Neural cell (in vitro differentiated cells): ENCODE data around the gene AANAT. TPM values are rescaled to one million over a fixed set of nuclear protein-coding genes. Genes with fewer than 3 reads are reported as not detected.

Experiments used
- H2AFZ ChIP-seq: fragments of 200-600, 300-800 bp; sonication (generic), shearing (Covaris generic); 2 replicates; pipeline ENCODE4 v1.6.0; 2014; ENCODE audit warnings: low read depth, mild to moderate bottlenecking, antibody characterized with exemption, low read length, moderate library complexity
- H3F3A ChIP-seq: fragments of 200-600 bp; shearing (Covaris generic); 2 replicates; pipeline ENCODE4 v1.6.1; 2016; ENCODE audit warnings: mild to moderate bottlenecking, moderate library complexity, mixed read lengths, antibody characterized with exemption, low read length; ENCODE audit not compliant: insufficient read depth, poor library complexity, severe bottlenecking
- H3K27ac ChIP-seq: fragments of 200-600, 300-800 bp; sonication (generic), shearing (Covaris generic); 2 replicates; pipeline ENCODE4 v1.5.1; 2014; ENCODE audit warnings: mild to moderate bottlenecking, low read length, moderate library complexity
- H3K27me3 ChIP-seq: fragments of 300-800, 200-600 bp; sonication (generic), shearing (Covaris generic); 2 replicates; pipeline ENCODE4 v1.6.0; 2014; ENCODE audit warnings: mild to moderate bottlenecking, low read depth, low read length, moderate library complexity; ENCODE audit not compliant: insufficient read depth
- H3K36me3 ChIP-seq: fragments of 300-800, 200-600 bp; sonication (generic), shearing (Covaris generic); 2 replicates; pipeline ENCODE4 v1.5.1; 2014; ENCODE audit warnings: mild to moderate bottlenecking, antibody characterized with exemption, low read length, moderate library complexity; ENCODE audit not compliant: insufficient read depth
- H3K4me2 ChIP-seq: fragments of 300-800, 200-600 bp; sonication (generic), shearing (Covaris generic); 2 replicates; pipeline ENCODE4 v1.6.0; 2014; ENCODE audit warnings: mild to moderate bottlenecking, low read length
- H3K4me3 ChIP-seq: fragments of 300-800, 200-600 bp; sonication (generic), shearing (Covaris generic); 2 replicates; pipeline ENCODE4 v1.5.1; 2014; ENCODE audit warnings: mild to moderate bottlenecking, low read length, moderate library complexity
- H3K79me2 ChIP-seq: fragments of 200-600 bp; shearing (Covaris generic); replicated peaks from 2 replicates; pipeline ENCODE4 v1.6.0; 2014; ENCODE audit warnings: mild to moderate bottlenecking, low read length, moderate library complexity; ENCODE audit not compliant: insufficient read depth
- H3K9ac ChIP-seq: fragments of 300-800, 200-600 bp; sonication (generic), shearing (Covaris generic); 2 replicates; pipeline ENCODE4 v1.6.1; 2016; ENCODE audit warnings: mild to moderate bottlenecking, low read length, mixed read lengths
- H3K9me2 ChIP-seq: fragments of 200-600 bp; shearing (Covaris generic); 2 replicates; pipeline ENCODE4 v1.6.1; 2016; ENCODE audit warnings: mild to moderate bottlenecking, low read length, mixed read lengths; ENCODE audit not compliant: insufficient read depth
- H3K9me3 ChIP-seq: fragments of 200-600, 300-800 bp; sonication (generic), shearing (Covaris generic); 2 replicates; pipeline ENCODE4 v1.6.1; 2016; ENCODE audit warnings: mild to moderate bottlenecking, mixed run types, low read length, moderate library complexity, mixed read lengths
- H4K20me1 ChIP-seq: fragments of 200-600 bp; shearing (Covaris generic); 2 replicates; pipeline ENCODE4 v1.6.1; 2016; ENCODE audit warnings: mild to moderate bottlenecking, mixed run types; ENCODE audit not compliant: insufficient read depth
- EP300 ChIP-seq: fragments of 450-650 bp; conservative IDR thresholded peaks from 2 replicates; pipeline ENCODE4 v1.6.1; 2014; ENCODE audit warnings: antibody characterized with exemption, mild to moderate bottlenecking, moderate library complexity; ENCODE audit not compliant: poor library complexity, severe bottlenecking
- EZH2 ChIP-seq: fragments of 200-600, 300-800 bp; shearing (Covaris generic), sonication (generic); IDR thresholded peaks from 2 replicates; pipeline ENCODE4 v1.6.1; 2014; ENCODE audit warnings: antibody characterized with exemption, low read length, borderline replicate concordance, mild to moderate bottlenecking; ENCODE audit not compliant: insufficient read depth, poor library complexity, severe bottlenecking
- MXI1 ChIP-seq: fragments of 450-650 bp; conservative IDR thresholded peaks from 2 replicates; pipeline ENCODE4 v1.6.1; 2014; ENCODE audit warnings: antibody characterized with exemption, mild to moderate bottlenecking; ENCODE audit not compliant: poor library complexity, severe bottlenecking
- POLR2AphosphoS5 ChIP-seq: IDR thresholded peaks from 2 replicates; pipeline ENCODE4 v1.6.1; 2012
- RAD21 ChIP-seq: fragments of 450-650 bp; conservative IDR thresholded peaks from 2 replicates; pipeline ENCODE4 v1.6.1; 2014; ENCODE audit warnings: antibody characterized with exemption, mild to moderate bottlenecking, moderate library complexity
- SMC3 ChIP-seq: fragments of 450-650 bp; conservative IDR thresholded peaks from 2 replicates; pipeline ENCODE4 v1.6.1; 2014; ENCODE audit warnings: antibody characterized with exemption, mild to moderate bottlenecking, moderate library complexity; ENCODE audit not compliant: poor library complexity
- TAF1 ChIP-seq: IDR thresholded peaks from 2 replicates; pipeline ENCODE4 v1.6.1; 2012; ENCODE audit warnings: low read depth
- polyA plus RNA-seq: library from polyadenylated mRNA; depleted of rRNA; stranded (reverse); fragments of >200 nt; gene quantifications from 2 replicates; pipeline ENCODE4 v1.2.3, GENCODE V29; 2014
- TF ChIP-seq, protein P1 (sequence below): fragments of 450-650 bp; IDR thresholded peaks from 2 replicates; pipeline ENCODE4 v1.5.1; 2014; ENCODE audit warnings: antibody characterized with exemption, mild to moderate bottlenecking, moderate library complexity; ENCODE audit not compliant: poor library complexity, severe bottlenecking
- TF ChIP-seq, protein P2 (sequence below): IDR thresholded peaks from 2 replicates; pipeline ENCODE4 v1.6.1; 2012; ENCODE audit warnings: borderline replicate concordance

The AANAT gene
- polyA plus RNA-seq, 1 donor from 2014 or later: not detected

DNA sequence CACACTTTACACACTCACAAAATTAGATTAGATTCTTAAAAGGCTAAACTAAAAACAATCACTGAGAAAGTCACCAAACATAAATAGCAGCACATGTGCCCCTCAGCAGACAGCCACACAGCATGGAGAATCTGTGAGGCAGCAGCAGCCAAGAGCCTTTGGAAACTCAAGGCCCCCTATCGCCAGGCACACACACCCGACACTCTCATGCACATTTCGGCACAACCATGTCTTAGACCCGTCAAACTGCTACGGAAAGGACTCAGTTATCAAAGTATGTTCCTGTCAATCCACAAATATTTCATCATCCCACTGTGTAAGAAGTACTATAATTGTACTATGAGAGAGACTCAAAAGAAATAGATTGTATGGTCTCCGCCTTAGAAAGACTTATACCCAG, 35.4 kb upstream of the AANAT start:
- H3K9me2 ChIP-seq: no peaks in the 10 kb centered on the region
- no peak overlapping the region for H3K4me2 ChIP-seq
- H3K9me3 ChIP-seq: no peaks in the 10 kb centered on the region
- H2AFZ ChIP-seq: no peak overlapping the region
- H3K79me2 ChIP-seq: peaks cover 55% of the 10 kb centered on the region
- no peaks in the 10 kb centered on the region for H3F3A ChIP-seq
- no peak overlapping the region for H3K27ac ChIP-seq
- H4K20me1 ChIP-seq: no peaks in the 10 kb centered on the region
- no peak overlapping the region for H3K4me3 ChIP-seq
- no peaks in the 10 kb centered on the region for H3K27me3 ChIP-seq
- H3K9ac ChIP-seq: no peak overlapping the region
- no peaks in the 10 kb centered on the region for H3K36me3 ChIP-seq
- TF ChIP-seq, protein P1, sequence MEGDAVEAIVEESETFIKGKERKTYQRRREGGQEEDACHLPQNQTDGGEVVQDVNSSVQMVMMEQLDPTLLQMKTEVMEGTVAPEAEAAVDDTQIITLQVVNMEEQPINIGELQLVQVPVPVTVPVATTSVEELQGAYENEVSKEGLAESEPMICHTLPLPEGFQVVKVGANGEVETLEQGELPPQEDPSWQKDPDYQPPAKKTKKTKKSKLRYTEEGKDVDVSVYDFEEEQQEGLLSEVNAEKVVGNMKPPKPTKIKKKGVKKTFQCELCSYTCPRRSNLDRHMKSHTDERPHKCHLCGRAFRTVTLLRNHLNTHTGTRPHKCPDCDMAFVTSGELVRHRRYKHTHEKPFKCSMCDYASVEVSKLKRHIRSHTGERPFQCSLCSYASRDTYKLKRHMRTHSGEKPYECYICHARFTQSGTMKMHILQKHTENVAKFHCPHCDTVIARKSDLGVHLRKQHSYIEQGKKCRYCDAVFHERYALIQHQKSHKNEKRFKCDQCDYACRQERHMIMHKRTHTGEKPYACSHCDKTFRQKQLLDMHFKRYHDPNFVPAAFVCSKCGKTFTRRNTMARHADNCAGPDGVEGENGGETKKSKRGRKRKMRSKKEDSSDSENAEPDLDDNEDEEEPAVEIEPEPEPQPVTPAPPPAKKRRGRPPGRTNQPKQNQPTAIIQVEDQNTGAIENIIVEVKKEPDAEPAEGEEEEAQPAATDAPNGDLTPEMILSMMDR: no peak
- TF ChIP-seq EP300: no peak
- TF ChIP-seq TAF1: no peak

DNA sequence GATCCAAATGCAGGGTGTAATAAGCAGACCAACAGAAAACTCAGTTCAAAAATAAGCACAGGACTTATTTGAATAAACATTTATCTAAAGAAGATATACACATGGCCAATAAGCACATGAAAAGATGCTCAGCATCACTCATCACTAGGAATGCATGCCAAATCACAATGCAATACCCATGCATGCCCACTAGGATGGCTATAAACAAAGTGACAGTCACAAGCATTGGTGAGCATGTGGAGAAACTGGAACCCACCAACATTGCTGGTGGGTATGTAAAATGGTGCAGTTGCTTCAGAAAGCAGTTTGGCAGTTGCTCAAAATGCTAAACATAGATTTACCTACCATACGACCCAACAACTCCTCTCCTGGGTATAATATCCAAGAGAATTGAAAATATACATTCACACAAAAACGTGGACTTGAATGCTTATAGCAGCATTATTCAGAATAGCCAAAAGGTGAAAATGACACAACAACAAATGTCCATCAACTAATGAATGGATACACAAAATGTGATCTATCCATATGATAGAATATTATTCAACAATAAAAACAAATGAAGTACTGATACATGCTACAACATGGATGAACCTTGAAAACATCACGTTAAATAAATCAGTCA, 34.6 kb upstream of the AANAT start:
- H3K9me2 ChIP-seq: no peaks in the 10 kb centered on the region
- no peaks in the 10 kb centered on the region for H3K9me3 ChIP-seq
- no peak overlapping the region for H3K27ac ChIP-seq
- TF ChIP-seq TAF1 (no peak), SMC3 (no peak), MXI1 (no peak), POLR2AphosphoS5 (no peak), EZH2 (no peak), RAD21 (no peak)
- TF ChIP-seq, protein P1: peak; percentile 42
- TF ChIP-seq, protein P2, sequence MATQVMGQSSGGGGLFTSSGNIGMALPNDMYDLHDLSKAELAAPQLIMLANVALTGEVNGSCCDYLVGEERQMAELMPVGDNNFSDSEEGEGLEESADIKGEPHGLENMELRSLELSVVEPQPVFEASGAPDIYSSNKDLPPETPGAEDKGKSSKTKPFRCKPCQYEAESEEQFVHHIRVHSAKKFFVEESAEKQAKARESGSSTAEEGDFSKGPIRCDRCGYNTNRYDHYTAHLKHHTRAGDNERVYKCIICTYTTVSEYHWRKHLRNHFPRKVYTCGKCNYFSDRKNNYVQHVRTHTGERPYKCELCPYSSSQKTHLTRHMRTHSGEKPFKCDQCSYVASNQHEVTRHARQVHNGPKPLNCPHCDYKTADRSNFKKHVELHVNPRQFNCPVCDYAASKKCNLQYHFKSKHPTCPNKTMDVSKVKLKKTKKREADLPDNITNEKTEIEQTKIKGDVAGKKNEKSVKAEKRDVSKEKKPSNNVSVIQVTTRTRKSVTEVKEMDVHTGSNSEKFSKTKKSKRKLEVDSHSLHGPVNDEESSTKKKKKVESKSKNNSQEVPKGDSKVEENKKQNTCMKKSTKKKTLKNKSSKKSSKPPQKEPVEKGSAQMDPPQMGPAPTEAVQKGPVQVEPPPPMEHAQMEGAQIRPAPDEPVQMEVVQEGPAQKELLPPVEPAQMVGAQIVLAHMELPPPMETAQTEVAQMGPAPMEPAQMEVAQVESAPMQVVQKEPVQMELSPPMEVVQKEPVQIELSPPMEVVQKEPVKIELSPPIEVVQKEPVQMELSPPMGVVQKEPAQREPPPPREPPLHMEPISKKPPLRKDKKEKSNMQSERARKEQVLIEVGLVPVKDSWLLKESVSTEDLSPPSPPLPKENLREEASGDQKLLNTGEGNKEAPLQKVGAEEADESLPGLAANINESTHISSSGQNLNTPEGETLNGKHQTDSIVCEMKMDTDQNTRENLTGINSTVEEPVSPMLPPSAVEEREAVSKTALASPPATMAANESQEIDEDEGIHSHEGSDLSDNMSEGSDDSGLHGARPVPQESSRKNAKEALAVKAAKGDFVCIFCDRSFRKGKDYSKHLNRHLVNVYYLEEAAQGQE: no peak
- H3K4me2 ChIP-seq: no peak overlapping the region
- no peak overlapping the region for H3K9ac ChIP-seq
- no peaks in the 10 kb centered on the region for H3K36me3 ChIP-seq
- no peaks in the 10 kb centered on the region for H3K27me3 ChIP-seq
- peaks cover 55% of the 10 kb centered on the region for H3K79me2 ChIP-seq
- no peak overlapping the region for H3K4me3 ChIP-seq
- no peak overlapping the region for H2AFZ ChIP-seq
- H4K20me1 ChIP-seq: no peaks in the 10 kb centered on the region
- H3F3A ChIP-seq: no peaks in the 10 kb centered on the region
